ENCODE results near the gene NUDT5. TPM values are rescaled to one million over a fixed set of nuclear protein-coding genes. Genes with fewer than 3 reads are reported as not detected.

NUDT5 gene
- 88.2 and 90.1 TPM in 2 replicates for total RNA-seq
- long read RNA-seq, partial matches to known transcripts = 3 of 23 reads
- long read RNA-seq, other reads (novel, unspliced or antisense) = 18 of 23 reads

DNA sequence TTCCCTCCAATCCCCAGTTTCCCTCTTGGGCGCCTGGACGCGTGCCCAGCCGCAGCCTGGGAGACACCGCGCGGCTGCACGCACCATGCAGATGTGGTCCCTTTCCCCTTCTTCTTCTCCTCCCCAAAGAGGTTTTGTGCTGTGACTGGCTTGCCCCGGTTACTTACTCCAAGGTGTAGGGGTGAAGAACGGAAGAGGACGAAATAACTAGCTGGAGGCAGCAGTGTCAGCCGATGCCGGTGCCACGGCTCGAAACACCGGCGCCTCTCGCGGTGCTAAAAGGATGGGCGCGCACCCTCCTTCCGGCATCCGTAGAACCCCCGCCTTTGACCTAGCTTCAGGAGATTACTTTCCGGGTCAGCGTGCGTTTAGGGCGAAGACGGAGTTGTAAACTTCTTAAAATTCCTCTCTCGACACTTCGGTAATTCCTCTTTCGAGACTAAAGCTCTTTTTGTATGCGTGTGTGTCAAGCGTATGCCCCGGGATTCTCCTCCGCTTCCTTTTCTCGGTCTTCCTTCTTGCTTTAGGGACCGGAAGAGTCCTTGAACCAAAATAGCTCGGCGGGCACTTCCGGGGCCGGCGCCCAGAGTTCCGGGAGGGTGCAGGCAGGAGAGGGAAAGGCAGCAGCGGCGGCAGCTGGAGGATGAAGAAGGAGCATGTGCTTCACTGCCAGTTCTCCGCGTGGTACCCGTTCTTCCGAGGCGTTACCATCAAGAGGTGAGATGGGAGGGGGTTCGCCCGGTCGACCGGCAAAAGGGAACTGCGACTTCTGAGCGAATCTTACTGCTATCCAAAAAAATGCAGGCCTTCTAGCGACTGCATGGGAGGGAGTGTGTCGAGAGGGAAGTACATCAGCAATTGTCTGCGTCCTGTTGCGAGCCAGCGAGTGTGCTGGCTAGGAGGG lies at the start of gene NUDT5, which contains the start of gene CDC123:
Gene NUDT5, minus strand, starts transcription at position 289 of the 904 bp plus-strand sequence. CDS start 9,600 bp downstream, outside the sequence.
Gene CDC123, plus strand, starts transcription at position 586 of the 904 bp plus-strand sequence. Its CDS starts 58 bp downstream, at position 644.
- DNase-seq (ENCODE audit: low read depth, low spot score) = peak; percentile 75
- no peak for TF ChIP-seq CTCF (conservative IDR thresholded peaks at IDR 0.05)
- Mint-ChIP-seq H3K36me3 (ENCODE audit: low read depth) (peaks cover 3% of the 10 kb centered on the region), H3K27ac (ENCODE audit: unreplicated experiment) (peak within 1 kb of the TSS; percentile 97), H3K27me3 (ENCODE audit: low read depth) (no peaks in the 10 kb centered on the region), H3K4me3 (peak within 1 kb of the TSS; percentile 97), H3K4me1 (peaks cover 41% of the 10 kb centered on the region), H3K9me3 (no peaks in the 10 kb centered on the region)

DNA sequence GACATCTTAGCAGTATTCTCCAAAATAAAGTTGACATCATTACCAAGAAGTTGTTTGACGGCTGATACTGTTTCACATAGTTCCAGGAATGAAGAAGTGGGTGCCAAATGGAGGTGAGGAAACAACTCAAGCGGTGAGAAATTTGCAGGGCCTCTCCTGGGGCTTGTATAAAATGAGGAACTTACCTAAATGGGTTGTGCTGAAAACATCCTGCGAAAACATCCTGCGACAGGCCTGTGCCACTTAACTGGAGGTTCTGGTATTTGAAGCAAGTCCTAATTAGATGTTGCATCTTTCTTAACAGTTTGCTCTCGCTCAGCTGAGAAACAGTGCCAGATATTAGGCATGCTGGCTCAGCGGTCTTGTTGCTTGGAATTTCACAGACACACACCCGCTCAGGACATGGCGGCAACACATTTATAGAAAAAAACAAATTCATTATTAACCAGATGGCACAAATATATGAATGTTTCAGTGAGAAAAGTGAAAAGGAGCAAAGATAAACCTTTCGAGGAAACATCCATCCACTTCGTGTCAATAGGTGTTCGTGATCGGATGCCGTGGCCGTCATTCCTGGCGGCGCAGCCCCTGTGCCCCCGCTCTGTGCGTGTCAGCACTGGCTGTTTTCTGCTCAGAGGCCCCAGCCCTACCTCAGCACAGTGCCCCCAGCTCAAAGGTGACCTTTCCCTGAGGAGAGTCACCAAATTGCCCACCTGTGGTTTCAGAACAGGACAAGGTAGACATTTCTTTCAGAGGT lies 48.4 kb upstream of the NUDT5 start:
- no peaks in the 10 kb centered on the region for H3K27me3 Mint-ChIP-seq (ENCODE audit: low read depth)
- H3K4me1 Mint-ChIP-seq = no peaks in the 10 kb centered on the region
- TF ChIP-seq CTCF (conservative IDR thresholded peaks at IDR 0.05) = no peak
- DNase-seq (ENCODE audit: low read depth, low spot score) = no peak
- H3K9me3 Mint-ChIP-seq = no peaks in the 10 kb centered on the region
- peaks cover 10% of the 10 kb centered on the region for H3K36me3 Mint-ChIP-seq (ENCODE audit: low read depth)
- no peak overlapping the region for H3K27ac Mint-ChIP-seq (ENCODE audit: unreplicated experiment)
- H3K4me3 Mint-ChIP-seq = no peak overlapping the region

DNA sequence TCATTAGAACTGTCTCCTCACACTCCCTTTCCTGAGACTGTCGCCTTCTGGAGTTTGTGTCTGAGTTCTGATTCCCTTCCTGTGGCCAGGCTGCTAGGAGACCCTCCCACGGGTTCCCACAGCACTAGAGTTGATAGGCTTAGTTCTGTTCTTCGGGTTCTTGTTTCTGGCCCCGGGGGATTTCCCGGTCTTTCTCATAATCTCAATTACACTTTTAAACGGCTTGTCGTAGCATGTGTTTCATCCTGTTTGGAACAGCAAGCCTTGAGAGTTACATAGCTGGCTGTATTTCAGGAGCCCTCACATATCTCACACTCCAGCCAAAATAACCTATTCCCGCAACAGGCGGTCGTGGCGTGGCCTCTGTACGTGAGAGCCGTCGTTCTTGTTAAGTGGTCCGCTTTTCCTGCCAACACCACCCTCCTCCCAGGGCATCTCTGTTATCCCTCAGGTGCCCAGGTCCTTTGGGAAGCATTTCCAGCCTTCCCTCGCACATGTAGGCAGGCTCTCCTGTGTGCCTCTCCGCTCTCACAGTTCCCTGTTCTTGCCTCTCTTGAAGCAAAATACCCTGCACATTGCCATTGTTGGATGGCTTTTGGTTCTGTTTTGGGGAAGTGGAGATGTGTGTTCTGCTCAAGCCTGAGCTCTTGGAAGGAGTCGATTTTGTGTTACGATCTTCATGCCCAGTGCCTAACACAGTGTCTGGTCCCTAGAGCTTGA lies 46.3 kb upstream of the NUDT5 start:
- peak overlapping the region; percentile 83 for H3K27ac Mint-ChIP-seq (ENCODE audit: unreplicated experiment)
- no peak for TF ChIP-seq CTCF (conservative IDR thresholded peaks at IDR 0.05)

GRCh38 chr10:12238821-12239220 lies 43.1 kb upstream of the NUDT5 start:
- Mint-ChIP-seq H3K27ac (ENCODE audit: unreplicated experiment) (no peak overlapping the region), H3K4me3 (no peak overlapping the region), H3K4me1 (no peaks in the 10 kb centered on the region), H3K36me3 (ENCODE audit: low read depth) (peaks cover 8% of the 10 kb centered on the region), H3K27me3 (ENCODE audit: low read depth) (no peaks in the 10 kb centered on the region), H3K9me3 (no peaks in the 10 kb centered on the region)
- TF ChIP-seq CTCF (conservative IDR thresholded peaks at IDR 0.05) = no peak
- DNase-seq (ENCODE audit: low read depth, low spot score) = no peak

More for the DNA sequence above, 46.3 kb upstream of the NUDT5 start:
- Mint-ChIP-seq H3K36me3 (ENCODE audit: low read depth) (peaks cover 9% of the 10 kb centered on the region), H3K9me3 (no peaks in the 10 kb centered on the region), H3K27me3 (ENCODE audit: low read depth) (no peaks in the 10 kb centered on the region), H3K4me1 (no peaks in the 10 kb centered on the region), H3K4me3 (no peak overlapping the region)
- DNase-seq (ENCODE audit: low read depth, low spot score) = no peak

All from neural crest cell (in vitro differentiated cells).